ENCODE data around the gene PTCSC3. TPM values are rescaled to one million over a fixed set of nuclear protein-coding genes. Genes with fewer than 3 reads are reported as not detected.

Gene PTCSC3
- total RNA-seq, 2 experiments from 2014 or later = not detected

DNA sequence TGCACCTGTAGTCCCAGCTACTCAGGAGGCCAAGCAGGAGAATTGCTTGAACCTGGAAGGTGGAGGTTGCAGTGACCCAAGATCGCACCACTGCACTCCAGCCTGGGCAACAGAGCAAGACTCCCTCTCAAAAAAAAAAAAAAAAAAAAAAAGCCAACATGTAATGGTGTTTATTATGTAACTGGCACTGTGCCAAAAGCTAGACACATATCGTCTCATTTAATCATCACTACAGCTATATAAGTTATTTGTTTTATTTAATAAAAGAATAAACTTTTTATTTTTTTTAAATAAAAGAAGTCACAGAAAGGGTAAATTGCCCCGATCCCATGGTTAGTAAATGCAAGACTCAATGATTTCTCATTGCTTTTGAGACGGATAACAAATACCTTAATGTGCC, 76.9 kb downstream of the PTCSC3 start:
- no peaks in the 10 kb centered on the region for H3K79me2 ChIP-seq (ENCODE audit: insufficient read depth, low read depth, low read length)
- H2AFZ ChIP-seq (ENCODE audit: low read length) = no peak overlapping the region
- H3K9me2 ChIP-seq (ENCODE audit: insufficient read depth, low read length) = no peaks in the 10 kb centered on the region
- intact Hi-C loops (cut with micrococcal nuclease; ENCODE audit: unreplicated experiment) = no loop called here
- CTCF ChIA-PET (ENCODE audit: unreplicated experiment) = no interaction called here
- BruUV-seq (replicated peaks) = no TSS peak
- no peak for DNase-seq (ENCODE audit: low spot score)
- TF ChIP-seq CTCF (conservative IDR thresholded peaks at IDR 0.05; ENCODE audit: low read length) (no peak), EZH2phosphoT487 (IDR thresholded peaks at IDR 0.05; ENCODE audit: borderline replicate concordance, low read depth, low read length) (no peak)
- no peak overlapping the region for H3K4me2 ChIP-seq (ENCODE audit: low read length)
- H3K36me3 ChIP-seq (ENCODE audit: insufficient read depth, low read length) = no peaks in the 10 kb centered on the region
- no peaks in the 10 kb centered on the region for H4K20me1 ChIP-seq (ENCODE audit: insufficient read depth, low read length)
- POLR2A ChIA-PET = interaction anchor here (0.6 to 0.7 kb wide), 4 partner anchors 12 to 490 kb away, joined by 3 to 6 read pairs (median 4); no protein-coding TSS in a partner anchor
- no peak overlapping the region for H3K4me3 ChIP-seq (ENCODE audit: low read depth, low read length, poor library complexity, severe bottlenecking)
- no peaks in the 10 kb centered on the region for H3K4me1 ChIP-seq (ENCODE audit: insufficient read depth, low read length, poor library complexity, severe bottlenecking)
- H3K9me3 ChIP-seq (ENCODE audit: low read length) = no peaks in the 10 kb centered on the region
- no peak overlapping the region for H3K27ac ChIP-seq (ENCODE audit: low read depth, low read length, poor library complexity, severe bottlenecking)

DNA sequence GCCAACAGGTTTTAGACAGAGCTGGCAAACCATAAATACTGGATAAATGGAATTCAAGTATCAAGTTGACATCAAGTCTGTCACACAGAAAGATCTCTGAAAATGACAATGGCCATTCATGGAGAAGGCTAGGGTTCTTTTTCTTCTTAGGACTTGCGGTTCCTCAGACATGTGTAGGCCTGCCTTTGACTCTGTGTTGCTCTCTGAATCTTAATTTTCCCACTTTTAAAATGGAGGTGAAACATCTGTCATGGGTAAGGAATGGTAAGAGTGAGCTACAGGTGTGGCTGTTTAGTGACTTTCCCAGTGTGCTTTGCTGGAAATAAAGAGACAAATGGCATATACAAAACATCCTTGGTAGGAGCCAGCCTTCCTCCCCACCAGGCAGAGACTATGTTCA, 79.2 kb downstream of the PTCSC3 start:
- intact Hi-C loops (cut with micrococcal nuclease; ENCODE audit: unreplicated experiment) = no loop called here
- TF ChIP-seq CTCF (conservative IDR thresholded peaks at IDR 0.05; ENCODE audit: low read length) (no peak), EZH2phosphoT487 (IDR thresholded peaks at IDR 0.05; ENCODE audit: borderline replicate concordance, low read depth, low read length) (no peak)
- POLR2A ChIA-PET = no interaction called here
- CTCF ChIA-PET (ENCODE audit: unreplicated experiment) = no interaction called here
- DNase-seq (ENCODE audit: low spot score) = no peak
- Histone ChIP-seq H3K27ac (ENCODE audit: low read depth, low read length, poor library complexity, severe bottlenecking) (no peak overlapping the region), H3K4me1 (ENCODE audit: insufficient read depth, low read length, poor library complexity, severe bottlenecking) (no peaks in the 10 kb centered on the region), H3K9me3 (ENCODE audit: low read length) (no peaks in the 10 kb centered on the region), H3K4me2 (ENCODE audit: low read length) (no peak overlapping the region), H3K4me3 (ENCODE audit: low read depth, low read length, poor library complexity, severe bottlenecking) (no peak overlapping the region), H3K79me2 (ENCODE audit: insufficient read depth, low read depth, low read length) (no peaks in the 10 kb centered on the region), H3K36me3 (ENCODE audit: insufficient read depth, low read length) (no peaks in the 10 kb centered on the region), H3K9me2 (ENCODE audit: insufficient read depth, low read length) (no peaks in the 10 kb centered on the region), H2AFZ (ENCODE audit: low read length) (no peak overlapping the region), H4K20me1 (ENCODE audit: insufficient read depth, low read length) (no peaks in the 10 kb centered on the region)
- no TSS peak for BruUV-seq (replicated peaks)

DNA sequence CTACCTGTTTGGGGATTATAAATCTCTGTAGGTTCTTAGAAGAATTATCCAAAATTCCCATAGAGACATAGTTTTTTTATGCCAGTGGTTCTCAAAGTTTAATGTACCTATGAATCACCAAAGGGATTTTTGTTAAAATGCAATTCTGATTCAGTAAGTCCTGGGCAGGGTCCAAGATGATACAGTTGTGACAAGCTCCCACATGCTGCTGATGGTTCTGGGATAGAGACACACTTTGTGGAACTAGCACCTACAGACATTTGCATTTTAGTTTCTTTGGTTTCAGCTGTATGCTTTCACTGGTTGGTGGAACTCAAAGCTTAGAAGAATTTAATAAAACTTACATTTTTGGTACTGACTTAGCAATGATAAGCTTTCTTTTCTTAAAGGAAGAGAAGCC, 80.4 kb downstream of the PTCSC3 start:
- CTCF ChIA-PET (ENCODE audit: unreplicated experiment) = no interaction called here

More for the DNA sequence above, 80.4 kb downstream of the PTCSC3 start:
- DNase-seq (ENCODE audit: low spot score) = no peak
- BruUV-seq (replicated peaks) = no TSS peak
- Histone ChIP-seq H3K4me3 (ENCODE audit: low read depth, low read length, poor library complexity, severe bottlenecking) (no peak overlapping the region), H3K4me2 (ENCODE audit: low read length) (no peak overlapping the region), H3K4me1 (ENCODE audit: insufficient read depth, low read length, poor library complexity, severe bottlenecking) (no peaks in the 10 kb centered on the region), H3K36me3 (ENCODE audit: insufficient read depth, low read length) (no peaks in the 10 kb centered on the region), H4K20me1 (ENCODE audit: insufficient read depth, low read length) (no peaks in the 10 kb centered on the region), H3K27ac (ENCODE audit: low read depth, low read length, poor library complexity, severe bottlenecking) (no peak overlapping the region), H2AFZ (ENCODE audit: low read length) (no peak overlapping the region), H3K9me3 (ENCODE audit: low read length) (no peaks in the 10 kb centered on the region), H3K79me2 (ENCODE audit: insufficient read depth, low read depth, low read length) (no peaks in the 10 kb centered on the region), H3K9me2 (ENCODE audit: insufficient read depth, low read length) (no peaks in the 10 kb centered on the region)
- intact Hi-C loops (cut with micrococcal nuclease; ENCODE audit: unreplicated experiment) = no loop called here
- POLR2A ChIA-PET = interaction anchor here (0.7 kb wide), 1 partner anchor 20 kb away, joined by 3 read pairs; no protein-coding TSS in a partner anchor
- TF ChIP-seq CTCF (conservative IDR thresholded peaks at IDR 0.05; ENCODE audit: low read length) (no peak), EZH2phosphoT487 (IDR thresholded peaks at IDR 0.05; ENCODE audit: borderline replicate concordance, low read depth, low read length) (no peak)

Data from OCI-LY7 (cell line).